ENCODE measurements around the gene DDR2.

DNA sequence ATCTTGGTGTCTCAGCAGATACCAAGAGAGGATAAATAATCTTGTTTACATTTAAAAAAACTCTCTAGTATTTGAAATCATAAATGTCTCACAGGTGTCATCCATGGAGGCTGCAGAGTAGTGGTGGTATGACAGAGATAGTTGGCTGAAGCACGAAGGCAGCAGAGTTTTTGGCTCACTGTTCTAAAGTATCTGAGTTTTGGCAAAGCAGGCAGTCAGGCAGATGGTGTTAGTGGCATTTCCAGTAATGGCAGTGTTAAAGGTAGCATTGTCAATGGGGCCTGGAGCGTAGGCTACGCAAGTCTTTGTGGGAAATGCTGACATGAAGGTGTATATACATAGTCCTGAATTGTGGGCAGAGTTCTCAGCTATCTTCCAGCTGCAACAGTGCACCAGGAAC, 89.8 kb downstream of the DDR2 start:
- TF ChIP-seq CTCF (IDR thresholded peaks at IDR 0.05), result no peak
- TF ChIP-seq, protein P1, sequence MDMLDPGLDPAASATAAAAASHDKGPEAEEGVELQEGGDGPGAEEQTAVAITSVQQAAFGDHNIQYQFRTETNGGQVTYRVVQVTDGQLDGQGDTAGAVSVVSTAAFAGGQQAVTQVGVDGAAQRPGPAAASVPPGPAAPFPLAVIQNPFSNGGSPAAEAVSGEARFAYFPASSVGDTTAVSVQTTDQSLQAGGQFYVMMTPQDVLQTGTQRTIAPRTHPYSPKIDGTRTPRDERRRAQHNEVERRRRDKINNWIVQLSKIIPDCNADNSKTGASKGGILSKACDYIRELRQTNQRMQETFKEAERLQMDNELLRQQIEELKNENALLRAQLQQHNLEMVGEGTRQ (IDR thresholded peaks at IDR 0.05; ENCODE audit: borderline replicate concordance, low read depth, low read length), result no peak
- no peak for TF ChIP-seq MXI1 (IDR thresholded peaks at IDR 0.05; ENCODE audit: low read depth, low read length)
